Thyroid gland (tissue), 4 donors: ENCODE results near the gene OAS1.

ENCODE experiments used
- CTCF ChIP-seq, 6 experiments: fragments of 200-600 bp in 3 of 6; fragments of 450-650 bp in 3 of 6; sonication (generic) in 3 of 6; IDR thresholded peaks; one replicate each; pipeline ENCODE4 v1.5.1; 2016 to 2019; ENCODE audit warnings: antibody characterized with exemption in 6 of 6, mild to moderate bottlenecking in 2 of 6, inconsistent platforms in 1 of 6, moderate library complexity in 1 of 6
- POLR2A ChIP-seq, 2 donors: fragments of 450-650 bp; IDR thresholded peaks; one replicate each; pipeline ENCODE4 v1.6.1; 2017; ENCODE audit warnings: antibody characterized with exemption in 2 of 2, mild to moderate bottlenecking in 2 of 2, moderate library complexity in 1 of 2

- TF ChIP-seq CTCF (IDR thresholded peaks at IDR 0.05) (no peak), POLR2A (IDR thresholded peaks at IDR 0.05) (no peak)
Observed at GRCh38 chr12:112927925-112928324, 21.2 kb downstream of the OAS1 start.
